Measurements from ENCODE around the gene GPR61.

GPR61 gene

DNA sequence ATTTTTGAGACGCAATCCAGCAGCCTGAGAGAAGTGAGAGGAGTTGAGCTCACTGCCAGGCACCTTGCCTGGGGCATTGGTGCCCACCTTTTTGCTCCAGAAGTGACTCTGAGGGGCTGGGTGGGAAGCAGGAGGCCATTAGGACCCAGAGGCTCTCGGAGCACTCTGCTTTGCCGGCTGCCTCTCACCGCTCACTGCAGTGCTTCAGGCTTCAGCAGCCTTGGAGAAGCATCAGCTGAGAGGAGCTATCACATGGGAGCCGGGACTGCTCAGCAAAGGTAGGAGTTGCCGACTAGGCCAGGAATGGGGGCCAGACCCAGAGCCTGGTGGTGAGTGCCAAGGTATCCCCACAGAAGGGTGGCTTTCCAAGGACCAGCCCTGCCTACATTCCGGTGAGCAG, at the start of gene GPR61:
TSS of gene GPR61 (plus strand) at position 197 of the 400 bp plus-strand sequence. CDS start 3,151 bp downstream, outside the sequence.
- no peak for DNase-seq (ENCODE audit: low read depth)

GRCh38 chr1:109490029-109490933, 49.4 kb upstream of the GPR61 start:
- peak; percentile 51 for DNase-seq (ENCODE audit: low read depth)

GRCh38 chr1:109490934-109491302, 48.8 kb upstream of the GPR61 start:
- no peak for DNase-seq (ENCODE audit: low read depth)

DNA sequence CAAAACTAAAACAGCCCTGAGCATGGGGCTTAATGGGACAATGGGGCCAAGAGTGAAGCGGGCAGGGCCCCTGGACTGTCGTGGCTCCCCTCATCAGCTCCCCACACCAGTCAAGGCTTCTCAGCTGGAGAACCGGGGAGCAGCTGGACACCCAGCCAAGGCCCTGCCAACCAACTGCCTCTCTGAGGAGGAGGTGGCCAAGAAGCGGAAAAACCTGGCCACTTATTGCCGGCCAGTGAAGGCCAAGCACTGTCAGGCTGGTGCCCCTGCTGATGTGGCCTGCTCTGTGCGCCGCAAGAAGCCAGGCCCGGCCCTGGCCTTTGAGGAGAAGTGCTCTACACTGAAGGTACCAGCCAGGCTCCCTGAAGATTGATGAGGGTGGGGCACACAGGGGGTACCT, 48.3 kb upstream of the GPR61 start:
- DNase-seq (ENCODE audit: low read depth) = no peak

GRCh38 chr1:109492779-109493178, 46.9 kb upstream of the GPR61 start:
- DNase-seq (ENCODE audit: low read depth) = no peak

GRCh38 chr1:109493227-109493626, 46.4 kb upstream of the GPR61 start:
- no peak for DNase-seq (ENCODE audit: low read depth)

GRCh38 chr1:109493805-109494539, 45.7 kb upstream of the GPR61 start, which contains the start of gene CYB561D1:
TSS of gene CYB561D1 (plus strand) at chr1:109494094. CDS start at chr1:109494140, 46 bp downstream.
- DNase-seq (ENCODE audit: low read depth) = peak; percentile 75

DNA sequence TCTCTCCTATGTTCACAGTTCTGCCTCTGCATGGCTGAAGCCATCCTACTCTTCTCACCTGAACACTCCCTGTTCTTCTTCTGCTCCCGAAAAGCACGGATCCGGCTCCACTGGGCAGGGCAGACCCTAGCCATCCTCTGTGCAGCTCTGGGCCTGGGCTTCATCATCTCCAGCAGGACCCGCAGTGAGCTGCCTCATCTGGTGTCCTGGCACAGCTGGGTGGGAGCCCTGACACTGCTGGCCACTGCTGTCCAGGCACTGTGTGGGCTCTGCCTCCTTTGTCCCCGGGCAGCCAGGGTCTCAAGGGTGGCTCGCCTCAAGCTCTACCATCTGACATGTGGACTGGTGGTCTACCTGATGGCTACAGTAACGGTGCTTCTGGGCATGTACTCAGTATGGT, 43.9 kb upstream of the GPR61 start:
- no peak for DNase-seq (ENCODE audit: low read depth)

GRCh38 chr1:109497449-109498160, 42.1 kb upstream of the GPR61 start:
- no peak for DNase-seq (ENCODE audit: low read depth)

DNA sequence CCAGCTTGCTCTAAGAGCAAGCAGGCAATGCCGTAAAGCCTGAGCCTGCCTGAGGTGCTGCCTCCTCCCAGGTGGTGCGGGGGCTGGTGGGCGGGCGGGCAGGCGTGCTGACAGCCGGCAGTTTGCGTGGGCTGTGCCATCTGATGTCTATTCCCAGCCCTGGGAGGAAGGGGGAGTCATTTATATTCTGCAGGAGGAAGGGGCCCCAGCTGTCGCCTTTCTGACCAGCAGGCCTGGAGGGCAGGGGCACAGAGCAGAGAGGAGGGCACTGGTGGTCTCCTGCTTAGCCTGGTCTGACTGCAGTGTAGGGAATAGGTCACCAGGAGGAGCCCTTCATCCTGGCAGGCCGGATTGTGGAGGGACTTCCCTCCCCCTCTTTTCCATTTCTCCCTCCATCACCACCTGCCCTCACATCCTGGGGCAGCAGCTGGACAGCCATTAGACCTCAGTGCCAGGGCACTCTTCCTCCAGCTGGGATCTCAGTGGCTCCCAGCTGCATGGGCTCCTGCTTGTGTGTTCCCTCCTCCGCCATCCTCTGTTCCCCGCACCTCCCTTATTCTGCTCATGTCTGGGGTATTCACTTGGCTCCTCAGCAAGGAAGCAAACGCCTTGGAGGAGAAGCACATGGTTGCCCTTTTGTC, 41.4 kb upstream of the GPR61 start:
- DNase-seq (ENCODE audit: low read depth) = no peak

- no peak for DNase-seq (ENCODE audit: low read depth)
These were observed 40.6 kb upstream of the GPR61 start for GRCh38 chr1:109499081-109499480.

GRCh38 chr1:109499661-109500536, 39.8 kb upstream of the GPR61 start:
- peak; percentile 14 for DNase-seq (ENCODE audit: low read depth)

- peak; percentile 69 for DNase-seq (ENCODE audit: low read depth)
These were observed 38.7 kb upstream of the GPR61 start for GRCh38 chr1:109500941-109501381.

DNA sequence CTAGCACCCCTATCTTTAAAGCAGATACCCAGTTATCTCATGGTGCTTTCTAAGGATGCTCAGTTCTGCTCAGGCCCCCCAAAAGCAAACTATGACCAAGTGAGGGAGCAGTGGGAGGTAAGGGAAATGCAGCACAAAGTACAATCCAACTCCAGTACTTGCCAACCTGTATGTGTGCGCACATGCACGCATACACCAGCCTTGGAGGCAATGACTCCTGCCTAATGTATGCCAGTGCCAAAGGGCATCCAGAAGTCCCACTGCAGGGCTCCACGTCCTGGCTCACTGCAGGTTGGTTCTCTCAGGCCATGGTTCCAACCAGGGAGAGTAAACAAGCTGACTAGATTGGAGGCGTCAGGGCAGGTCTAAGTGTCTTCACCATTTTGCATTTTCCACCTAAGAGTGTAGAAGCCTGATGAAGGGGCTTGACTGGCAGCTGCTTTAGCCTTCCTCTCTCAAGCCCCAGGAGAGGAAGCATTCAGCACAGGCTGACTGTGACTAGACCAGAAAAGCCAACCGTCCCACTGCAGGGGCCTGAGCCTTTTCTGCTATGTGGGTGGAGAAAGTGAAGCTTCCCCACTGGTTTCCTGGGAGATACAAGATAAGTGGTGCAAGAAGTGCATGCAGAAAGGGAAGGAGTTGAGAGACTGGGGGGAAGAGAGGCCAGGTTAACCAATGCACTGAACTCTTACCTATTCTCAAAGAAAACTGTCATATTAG, 37.9 kb upstream of the GPR61 start:
- DNase-seq (ENCODE audit: low read depth) = no peak

GRCh38 chr1:109502364-109502851, 37.3 kb upstream of the GPR61 start:
- no peak for DNase-seq (ENCODE audit: low read depth)

GRCh38 chr1:109503935-109504334, 35.7 kb upstream of the GPR61 start:
- no peak for DNase-seq (ENCODE audit: low read depth)

GRCh38 chr1:109504974-109505373, 34.7 kb upstream of the GPR61 start:
- no peak for DNase-seq (ENCODE audit: low read depth)

DNA sequence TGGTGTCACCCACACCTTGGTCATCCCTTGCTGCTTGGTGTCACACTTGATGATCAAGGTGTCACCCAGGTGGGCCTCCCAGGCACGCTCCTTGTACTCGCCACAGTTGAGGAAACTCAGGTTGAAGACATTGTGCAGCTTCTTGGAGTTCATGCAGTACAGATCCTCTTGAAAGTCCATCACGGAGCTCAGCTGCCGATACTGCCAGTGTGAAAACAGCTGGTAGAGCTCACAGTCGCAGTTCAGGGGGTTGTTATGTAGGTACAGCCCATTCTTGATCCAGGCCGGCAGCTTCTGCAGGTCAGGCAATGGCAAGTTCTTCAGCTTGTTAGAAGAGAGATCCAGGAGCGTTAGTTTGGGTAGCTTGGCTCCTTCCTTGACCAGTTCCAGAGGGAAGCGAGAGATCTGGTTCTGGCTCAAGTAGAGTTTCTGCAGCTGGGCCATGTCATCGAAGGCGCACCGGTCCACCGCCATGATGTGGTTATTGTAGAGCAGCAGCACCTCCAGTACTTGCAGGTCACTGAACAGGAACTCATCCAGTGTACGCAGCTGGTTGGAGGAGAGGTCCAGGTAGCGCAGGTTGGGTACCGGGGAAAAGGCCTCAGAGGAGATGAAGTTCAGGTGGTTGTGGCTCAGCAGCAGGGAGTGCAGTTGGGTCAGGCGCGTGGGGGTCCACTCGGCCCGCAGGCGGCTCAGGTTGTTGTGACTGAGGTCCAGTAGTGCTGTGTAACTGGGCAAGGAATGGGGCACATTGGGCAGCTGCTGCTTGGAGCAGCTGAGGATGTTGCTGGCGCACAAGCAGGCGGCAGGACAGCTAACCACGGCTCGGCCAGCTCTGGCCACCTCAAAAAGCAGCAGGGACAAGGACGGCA, 31.4 kb upstream of the GPR61 start:
- DNase-seq (ENCODE audit: low read depth) = no peak

DNA sequence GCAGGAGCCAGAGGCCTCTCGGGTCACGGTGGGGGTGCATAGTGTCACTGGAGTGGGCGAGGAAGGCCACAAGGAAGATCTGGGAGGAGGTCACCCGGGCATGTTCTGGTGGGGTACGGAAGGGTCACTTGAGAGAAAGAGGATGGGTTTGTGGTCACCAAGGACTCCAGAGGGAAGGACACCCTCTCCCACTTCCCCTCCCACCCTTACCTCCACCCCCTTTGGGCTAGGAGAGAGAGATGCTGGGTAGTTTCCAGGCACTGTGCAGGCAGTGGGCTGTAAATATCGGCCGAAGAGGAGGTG, 30.8 kb upstream of the GPR61 start:
- DNase-seq (ENCODE audit: low read depth) = no peak

All from fibroblast of gingiva (primary cell).